Measurements from ENCODE around the gene DNAI7. TPM values are rescaled to one million over a fixed set of nuclear protein-coding genes. Genes with fewer than 3 reads are reported as not detected.
A peak's percentile ranks its signal among the peaks of the same experiment; 100 is the strongest.

DNAI7 gene
- total RNA-seq, 1 donor from 2014 or later: 0.23 TPM

DNA sequence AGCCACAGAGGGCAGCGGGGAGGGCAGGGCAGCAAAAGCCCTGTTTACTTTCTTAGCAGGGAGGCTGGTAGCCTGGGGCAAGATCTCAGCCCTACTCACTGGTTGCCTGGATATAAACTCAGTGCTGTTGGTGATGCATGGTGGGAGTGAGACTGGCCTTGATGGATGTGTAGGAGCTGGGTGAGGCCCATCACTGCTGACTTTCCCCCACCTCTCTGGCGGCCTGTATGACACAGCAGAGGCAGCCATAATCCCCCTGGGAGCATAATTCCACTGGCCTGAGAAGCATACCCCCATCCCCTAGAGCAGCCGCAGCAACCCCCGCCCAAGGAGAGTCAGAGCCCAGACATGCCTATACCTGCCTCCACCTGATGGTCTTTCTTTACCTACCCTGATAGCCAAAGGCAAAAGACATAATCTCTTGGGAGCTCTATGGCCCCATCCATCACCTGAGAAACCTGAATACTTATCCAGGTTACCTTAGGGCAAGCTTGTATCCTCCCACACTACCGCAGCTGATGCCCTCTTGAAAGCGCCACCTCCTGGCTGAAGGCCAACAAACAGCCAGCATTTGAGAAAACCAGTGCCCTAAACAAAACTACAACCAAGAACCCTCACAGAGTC is 59.3 kb downstream of the DNAI7 start:
- H3K27me3 ChIP-seq (ENCODE audit: insufficient read depth, low read length): no peaks in the 10 kb centered on the region
- no peak overlapping the region for H3K9ac ChIP-seq (ENCODE audit: low read length)
- H3K4me3 ChIP-seq (ENCODE audit: insufficient read depth, low read depth, low read length): no peak overlapping the region
- no peak overlapping the region for H3K27ac Mint-ChIP-seq (ENCODE audit: unreplicated experiment)
- no peaks in the 10 kb centered on the region for H4K20me1 ChIP-seq (ENCODE audit: insufficient read depth, low read length)
- DNase-seq (ENCODE audit: low read depth) (no peak), FAIRE-seq (no peak)
- no peaks in the 10 kb centered on the region for H3K4me1 Mint-ChIP-seq (ENCODE audit: low read depth, unreplicated experiment)
- no peak overlapping the region for H3K27ac ChIP-seq (ENCODE audit: low read depth, low read length)
- no peaks in the 10 kb centered on the region for H3K9me3 ChIP-seq (ENCODE audit: insufficient read depth, low read depth, low read length)
- no peaks in the 10 kb centered on the region for H3K36me3 Mint-ChIP-seq (ENCODE audit: low read depth, unreplicated experiment)
- H3K9me3 Mint-ChIP-seq (ENCODE audit: unreplicated experiment): no peaks in the 10 kb centered on the region
- H3K4me3 Mint-ChIP-seq (ENCODE audit: unreplicated experiment): no peak overlapping the region
- TF ChIP-seq, protein P1, sequence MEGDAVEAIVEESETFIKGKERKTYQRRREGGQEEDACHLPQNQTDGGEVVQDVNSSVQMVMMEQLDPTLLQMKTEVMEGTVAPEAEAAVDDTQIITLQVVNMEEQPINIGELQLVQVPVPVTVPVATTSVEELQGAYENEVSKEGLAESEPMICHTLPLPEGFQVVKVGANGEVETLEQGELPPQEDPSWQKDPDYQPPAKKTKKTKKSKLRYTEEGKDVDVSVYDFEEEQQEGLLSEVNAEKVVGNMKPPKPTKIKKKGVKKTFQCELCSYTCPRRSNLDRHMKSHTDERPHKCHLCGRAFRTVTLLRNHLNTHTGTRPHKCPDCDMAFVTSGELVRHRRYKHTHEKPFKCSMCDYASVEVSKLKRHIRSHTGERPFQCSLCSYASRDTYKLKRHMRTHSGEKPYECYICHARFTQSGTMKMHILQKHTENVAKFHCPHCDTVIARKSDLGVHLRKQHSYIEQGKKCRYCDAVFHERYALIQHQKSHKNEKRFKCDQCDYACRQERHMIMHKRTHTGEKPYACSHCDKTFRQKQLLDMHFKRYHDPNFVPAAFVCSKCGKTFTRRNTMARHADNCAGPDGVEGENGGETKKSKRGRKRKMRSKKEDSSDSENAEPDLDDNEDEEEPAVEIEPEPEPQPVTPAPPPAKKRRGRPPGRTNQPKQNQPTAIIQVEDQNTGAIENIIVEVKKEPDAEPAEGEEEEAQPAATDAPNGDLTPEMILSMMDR (IDR thresholded peaks at IDR 0.05; ENCODE audit: insufficient read depth, low read depth, low read length): no peak
- no peak for TF ChIP-seq EZH2 (IDR thresholded peaks at IDR 0.05; ENCODE audit: insufficient read depth, low read length)
- H2AFZ ChIP-seq (ENCODE audit: low read depth, low read length): no peak overlapping the region
- H3K27me3 Mint-ChIP-seq (ENCODE audit: low read depth, unreplicated experiment): no peaks in the 10 kb centered on the region
- H3K4me1 ChIP-seq (ENCODE audit: insufficient read depth, low read length): no peaks in the 10 kb centered on the region
- no peak overlapping the region for H3K4me2 ChIP-seq (ENCODE audit: low read length)
- H3K36me3 ChIP-seq (ENCODE audit: insufficient read depth, low read length): no peaks in the 10 kb centered on the region
- no peaks in the 10 kb centered on the region for H3K79me2 ChIP-seq (ENCODE audit: insufficient read depth, low read length)

DNA sequence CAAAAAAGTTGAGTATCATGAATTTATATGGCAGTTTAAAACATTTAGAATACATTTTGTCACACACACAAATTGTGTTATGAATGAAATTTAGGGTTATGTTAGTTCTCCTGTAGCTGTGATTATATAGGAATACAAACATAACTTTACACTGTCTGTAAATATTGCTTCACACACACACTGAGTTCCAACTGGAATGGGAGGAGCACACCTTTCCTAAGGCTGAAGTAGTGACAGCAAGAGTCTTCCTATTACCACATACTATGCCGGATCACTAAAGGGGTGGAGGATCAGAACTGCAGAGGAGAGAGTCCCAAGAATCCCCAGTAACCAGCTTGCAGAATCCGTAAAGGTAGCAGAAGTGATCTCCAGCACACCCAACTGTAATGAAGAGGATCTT is 63.7 kb downstream of the DNAI7 start:
- TF ChIP-seq, protein P1 (IDR thresholded peaks at IDR 0.05; ENCODE audit: insufficient read depth, low read depth, low read length): no peak
- TF ChIP-seq EZH2 (IDR thresholded peaks at IDR 0.05; ENCODE audit: insufficient read depth, low read length): no peak
- Mint-ChIP-seq H3K27ac (ENCODE audit: unreplicated experiment) (no peak overlapping the region), H3K9me3 (ENCODE audit: unreplicated experiment) (no peaks in the 10 kb centered on the region), H3K27me3 (ENCODE audit: low read depth, unreplicated experiment) (peaks cover 2% of the 10 kb centered on the region), H3K4me3 (ENCODE audit: unreplicated experiment) (no peak overlapping the region), H3K36me3 (ENCODE audit: low read depth, unreplicated experiment) (no peaks in the 10 kb centered on the region), H3K4me1 (ENCODE audit: low read depth, unreplicated experiment) (no peaks in the 10 kb centered on the region)
- no peak for DNase-seq (ENCODE audit: low read depth)
- H3K27ac ChIP-seq (ENCODE audit: low read depth, low read length): no peak overlapping the region
- no peak overlapping the region for H3K4me2 ChIP-seq (ENCODE audit: low read length)
- no peak overlapping the region for H3K9ac ChIP-seq (ENCODE audit: low read length)
- H2AFZ ChIP-seq (ENCODE audit: low read depth, low read length): no peak overlapping the region
- no peaks in the 10 kb centered on the region for H3K36me3 ChIP-seq (ENCODE audit: insufficient read depth, low read length)
- no peaks in the 10 kb centered on the region for H3K27me3 ChIP-seq (ENCODE audit: insufficient read depth, low read length)
- no peaks in the 10 kb centered on the region for H3K79me2 ChIP-seq (ENCODE audit: insufficient read depth, low read length)
- no peak for FAIRE-seq
- no peaks in the 10 kb centered on the region for H3K4me1 ChIP-seq (ENCODE audit: insufficient read depth, low read length)
- H4K20me1 ChIP-seq (ENCODE audit: insufficient read depth, low read length): no peaks in the 10 kb centered on the region
- no peak overlapping the region for H3K4me3 ChIP-seq (ENCODE audit: insufficient read depth, low read depth, low read length)
- H3K9me3 ChIP-seq (ENCODE audit: insufficient read depth, low read depth, low read length): no peaks in the 10 kb centered on the region

DNA sequence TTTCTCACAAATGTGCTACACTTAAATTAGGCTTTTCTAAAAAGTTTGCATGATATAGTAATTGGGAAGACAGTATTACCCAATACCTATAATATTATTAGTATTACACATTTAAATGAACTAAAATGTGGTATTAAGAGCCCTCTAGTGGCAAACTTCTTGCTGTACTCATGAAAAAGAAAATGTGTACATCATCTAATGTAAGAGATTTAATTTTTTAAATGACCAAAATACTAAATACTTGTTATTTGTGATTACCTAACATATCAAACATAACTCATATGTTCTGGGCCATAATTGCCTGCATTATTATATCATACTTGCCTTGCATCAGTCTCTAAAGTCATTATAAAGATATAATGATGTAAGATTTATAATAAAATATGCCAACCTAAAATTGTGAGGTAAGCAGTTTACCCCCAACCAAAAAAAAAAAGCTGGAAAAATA is 64.2 kb downstream of the DNAI7 start:
- no peaks in the 10 kb centered on the region for H3K4me1 Mint-ChIP-seq (ENCODE audit: low read depth, unreplicated experiment)
- no peaks in the 10 kb centered on the region for H3K79me2 ChIP-seq (ENCODE audit: insufficient read depth, low read length)
- DNase-seq (ENCODE audit: low read depth) (peak; percentile 44), FAIRE-seq (no peak)
- TF ChIP-seq, protein P1 (IDR thresholded peaks at IDR 0.05; ENCODE audit: insufficient read depth, low read depth, low read length): peak; percentile 50
- no peak for TF ChIP-seq EZH2 (IDR thresholded peaks at IDR 0.05; ENCODE audit: insufficient read depth, low read length)
- no peaks in the 10 kb centered on the region for H4K20me1 ChIP-seq (ENCODE audit: insufficient read depth, low read length)
- no peak overlapping the region for H3K9ac ChIP-seq (ENCODE audit: low read length)
- H3K27ac Mint-ChIP-seq (ENCODE audit: unreplicated experiment): no peak overlapping the region
- no peaks in the 10 kb centered on the region for H3K9me3 ChIP-seq (ENCODE audit: insufficient read depth, low read depth, low read length)
- H3K4me3 ChIP-seq (ENCODE audit: insufficient read depth, low read depth, low read length): no peak overlapping the region
- H3K4me2 ChIP-seq (ENCODE audit: low read length): no peak overlapping the region
- no peak overlapping the region for H3K4me3 Mint-ChIP-seq (ENCODE audit: unreplicated experiment)
- peaks cover 2% of the 10 kb centered on the region for H3K27me3 Mint-ChIP-seq (ENCODE audit: low read depth, unreplicated experiment)
- H3K27me3 ChIP-seq (ENCODE audit: insufficient read depth, low read length): no peaks in the 10 kb centered on the region
- H3K27ac ChIP-seq (ENCODE audit: low read depth, low read length): no peak overlapping the region
- no peaks in the 10 kb centered on the region for H3K36me3 ChIP-seq (ENCODE audit: insufficient read depth, low read length)
- no peaks in the 10 kb centered on the region for H3K4me1 ChIP-seq (ENCODE audit: insufficient read depth, low read length)
- no peaks in the 10 kb centered on the region for H3K9me3 Mint-ChIP-seq (ENCODE audit: unreplicated experiment)
- H2AFZ ChIP-seq (ENCODE audit: low read depth, low read length): no peak overlapping the region
- no peaks in the 10 kb centered on the region for H3K36me3 Mint-ChIP-seq (ENCODE audit: low read depth, unreplicated experiment)
